HG03025 (cell line): ENCODE results near the gene FES.

Experiments
- ATAC-seq: cut with Tn5 transposase; IDR thresholded peaks from one replicate; pipeline ENCODE4 v1.9.1; 2021; ENCODE audit warnings: mild to moderate bottlenecking, moderate library complexity; ENCODE audit not compliant: unreplicated experiment, low FRiP score

Gene FES

DNA sequence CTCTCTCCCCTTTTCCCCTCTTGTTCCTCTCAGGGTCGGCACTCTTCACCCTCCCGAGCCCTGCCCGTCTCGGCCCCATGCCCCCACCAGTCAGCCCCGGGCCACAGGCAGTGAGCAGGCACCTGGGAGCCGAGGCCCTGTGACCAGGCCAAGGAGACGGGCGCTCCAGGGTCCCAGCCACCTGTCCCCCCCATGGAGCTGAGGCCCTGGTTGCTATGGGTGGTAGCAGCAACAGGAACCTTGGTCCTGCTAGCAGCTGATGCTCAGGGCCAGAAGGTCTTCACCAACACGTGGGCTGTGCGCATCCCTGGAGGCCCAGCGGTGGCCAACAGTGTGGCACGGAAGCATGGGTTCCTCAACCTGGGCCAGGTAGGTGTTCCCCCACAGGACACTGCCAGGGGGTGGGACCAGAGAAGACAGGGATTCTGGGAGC, 8.7 kb upstream of the FES start:
- ATAC-seq, result no peak

DNA sequence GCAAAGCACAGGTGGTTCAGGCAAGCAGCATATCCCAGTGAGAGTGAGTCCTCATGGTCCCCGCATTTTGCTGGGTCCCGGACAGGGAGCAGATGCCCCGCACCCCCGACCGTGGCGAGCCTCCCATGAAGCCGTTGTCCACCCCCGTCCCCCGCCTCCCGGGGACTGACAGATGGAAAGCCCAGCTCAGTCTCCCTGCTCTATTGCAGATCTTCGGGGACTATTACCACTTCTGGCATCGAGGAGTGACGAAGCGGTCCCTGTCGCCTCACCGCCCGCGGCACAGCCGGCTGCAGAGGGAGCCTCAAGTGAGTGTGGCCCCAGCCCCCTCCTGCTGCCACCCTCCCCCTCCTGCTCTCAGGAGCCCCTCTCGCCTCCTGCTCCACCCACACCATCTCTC, 8.3 kb upstream of the FES start:
- ATAC-seq, result no peak

DNA sequence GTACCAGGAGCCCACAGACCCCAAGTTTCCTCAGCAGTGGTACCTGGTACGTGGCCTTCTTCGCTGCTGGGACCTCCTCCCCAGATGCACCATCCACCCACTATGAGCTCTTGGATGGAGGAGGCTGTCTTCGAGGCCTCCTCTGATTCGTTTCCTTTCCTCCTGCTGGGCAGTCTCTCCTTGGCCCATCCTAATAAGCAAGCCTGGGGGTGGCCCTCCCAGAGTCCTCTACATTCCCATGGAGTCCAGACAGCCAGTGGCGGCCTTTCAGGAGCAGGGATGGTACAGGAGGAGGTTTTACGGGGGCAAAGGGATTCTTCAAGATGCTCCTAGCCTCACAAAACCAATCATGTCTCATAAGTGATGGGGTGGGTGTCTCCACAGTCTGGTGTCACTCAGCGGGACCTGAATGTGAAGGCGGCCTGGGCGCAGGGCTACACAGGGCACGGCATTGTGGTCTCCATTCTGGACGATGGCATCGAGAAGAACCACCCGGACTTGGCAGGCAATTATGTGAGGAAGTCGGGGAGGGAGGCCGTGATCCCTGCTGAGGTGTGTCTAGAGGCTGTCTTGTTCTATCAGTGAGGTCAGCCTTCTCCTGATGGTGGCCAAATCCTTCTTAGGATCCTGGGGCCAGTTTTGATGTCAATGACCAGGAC, 7.7 kb upstream of the FES start:
- ATAC-seq, result no peak

DNA sequence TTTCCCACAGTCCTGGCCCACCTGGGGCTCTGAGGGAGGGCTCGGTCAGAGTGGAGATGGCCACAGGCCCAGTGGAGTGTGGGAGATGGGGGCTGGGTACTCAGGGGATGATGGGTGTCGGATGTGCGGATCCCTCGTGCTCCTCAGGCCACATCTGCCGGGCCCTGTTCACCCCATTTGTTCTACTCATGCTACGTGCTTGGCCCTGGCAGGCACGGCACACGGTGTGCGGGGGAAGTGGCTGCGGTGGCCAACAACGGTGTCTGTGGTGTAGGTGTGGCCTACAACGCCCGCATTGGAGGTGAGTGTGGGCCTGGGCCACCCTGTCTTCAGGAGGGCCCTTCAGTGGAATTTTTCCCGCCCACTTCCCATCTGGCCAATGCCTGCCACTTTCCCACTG, 7.0 kb upstream of the FES start:
- no peak for ATAC-seq

DNA sequence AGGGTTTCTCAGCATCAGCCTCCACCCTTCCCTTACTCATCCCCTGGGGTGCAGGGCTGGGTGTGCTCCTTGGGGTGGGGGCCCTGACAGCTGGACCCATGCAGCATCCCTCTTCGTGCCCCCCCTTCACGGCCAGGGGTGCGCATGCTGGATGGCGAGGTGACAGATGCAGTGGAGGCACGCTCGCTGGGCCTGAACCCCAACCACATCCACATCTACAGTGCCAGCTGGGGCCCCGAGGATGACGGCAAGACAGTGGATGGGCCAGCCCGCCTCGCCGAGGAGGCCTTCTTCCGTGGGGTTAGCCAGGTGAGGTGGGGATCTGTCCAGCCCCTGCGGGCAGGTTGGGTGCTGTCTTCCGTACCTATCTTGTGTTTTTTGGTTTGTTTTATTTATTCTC, 6.3 kb upstream of the FES start:
- no peak for ATAC-seq

- no peak for ATAC-seq
These were observed 5.6 kb upstream of the FES start for GRCh38 chr15:90878660-90879059.

- no peak for ATAC-seq
These were observed 4.5 kb upstream of the FES start for GRCh38 chr15:90879730-90880366.

DNA sequence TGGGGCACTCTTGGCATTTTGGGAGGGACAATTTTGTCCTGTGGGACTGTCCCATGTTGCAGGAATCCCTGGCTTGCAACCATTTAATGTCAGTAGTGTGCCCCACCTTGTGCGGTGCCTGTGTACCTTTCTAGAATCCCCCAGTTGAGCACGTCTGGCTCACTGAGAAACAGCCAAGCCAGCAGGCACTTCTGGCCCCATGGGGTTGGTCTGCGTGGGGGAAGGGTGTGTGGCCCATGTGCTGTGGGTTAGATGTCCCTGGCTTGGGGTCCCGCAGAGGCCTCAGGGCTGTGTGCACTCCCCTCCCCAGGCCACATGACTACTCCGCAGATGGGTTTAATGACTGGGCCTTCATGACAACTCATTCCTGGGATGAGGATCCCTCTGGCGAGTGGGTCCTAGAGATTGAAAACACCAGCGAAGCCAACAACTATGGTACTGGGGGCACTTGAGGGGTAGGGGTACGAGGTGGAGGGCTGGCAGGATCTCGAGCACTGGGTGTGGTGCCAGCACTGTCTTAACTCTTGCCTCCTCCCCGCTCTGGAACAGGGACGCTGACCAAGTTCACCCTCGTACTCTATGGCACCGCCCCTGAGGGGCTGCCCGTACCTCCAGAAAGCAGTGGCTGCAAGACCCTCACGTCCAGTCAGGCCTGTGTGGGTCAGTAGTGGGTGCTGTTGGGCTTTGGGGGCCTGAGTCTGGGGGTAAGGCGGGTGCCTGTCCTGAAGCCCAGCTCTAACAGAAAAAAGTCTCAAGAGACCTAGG, 3.7 kb upstream of the FES start:
- no peak for ATAC-seq

GRCh38 chr15:90881181-90881977, 2.9 kb upstream of the FES start:
- ATAC-seq, result no peak

- no peak for ATAC-seq
These were observed 2.2 kb upstream of the FES start for GRCh38 chr15:90881978-90882721.

DNA sequence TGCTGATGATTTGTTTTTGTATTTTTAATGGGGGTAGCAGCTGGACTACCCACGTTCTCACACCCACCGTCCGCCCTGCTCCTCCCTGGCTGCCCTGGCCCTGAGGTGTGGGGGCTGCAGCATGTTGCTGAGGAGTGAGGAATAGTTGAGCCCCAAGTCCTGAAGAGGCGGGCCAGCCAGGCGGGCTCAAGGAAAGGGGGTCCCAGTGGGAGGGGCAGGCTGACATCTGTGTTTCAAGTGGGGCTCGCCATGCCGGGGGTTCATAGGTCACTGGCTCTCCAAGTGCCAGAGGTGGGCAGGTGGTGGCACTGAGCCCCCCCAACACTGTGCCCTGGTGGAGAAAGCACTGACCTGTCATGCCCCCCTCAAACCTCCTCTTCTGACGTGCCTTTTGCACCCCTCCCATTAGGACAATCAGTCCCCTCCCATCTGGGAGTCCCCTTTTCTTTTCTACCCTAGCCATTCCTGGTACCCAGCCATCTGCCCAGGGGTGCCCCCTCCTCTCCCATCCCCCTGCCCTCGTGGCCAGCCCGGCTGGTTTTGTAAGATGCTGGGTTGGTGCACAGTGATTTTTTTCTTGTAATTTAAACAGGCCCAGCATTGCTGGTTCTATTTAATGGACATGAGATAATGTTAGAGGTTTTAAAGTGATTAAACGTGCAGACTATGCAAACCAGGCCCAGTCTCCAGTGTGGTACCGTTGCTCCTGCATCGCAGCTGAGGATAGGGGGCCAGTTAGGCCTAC, 1.4 kb upstream of the FES start:
- ATAC-seq, result no peak

DNA sequence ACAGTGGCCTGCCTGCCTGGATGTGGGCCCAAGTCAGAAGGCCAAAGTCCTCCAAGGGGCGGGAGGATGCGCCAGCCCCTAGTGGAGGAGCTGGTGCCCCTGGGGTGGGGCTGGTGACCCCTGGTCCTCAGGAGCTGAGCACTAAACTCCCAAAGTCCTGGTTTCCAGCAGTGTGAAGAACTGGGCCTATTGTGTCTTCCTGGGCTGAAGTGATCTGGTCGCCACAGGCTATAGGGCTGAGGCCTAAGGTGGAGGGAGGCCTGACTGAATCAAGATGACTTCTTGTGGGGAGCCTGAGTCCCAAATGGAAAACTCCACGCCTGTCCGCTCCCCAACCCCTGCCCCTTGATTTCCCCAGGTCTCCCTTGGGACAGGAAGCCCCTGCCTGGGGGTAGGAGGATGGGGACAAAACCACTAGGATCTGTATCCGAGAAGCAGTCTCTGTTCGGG, 753 bp upstream of the FES start:
- ATAC-seq, result no peak

DNA sequence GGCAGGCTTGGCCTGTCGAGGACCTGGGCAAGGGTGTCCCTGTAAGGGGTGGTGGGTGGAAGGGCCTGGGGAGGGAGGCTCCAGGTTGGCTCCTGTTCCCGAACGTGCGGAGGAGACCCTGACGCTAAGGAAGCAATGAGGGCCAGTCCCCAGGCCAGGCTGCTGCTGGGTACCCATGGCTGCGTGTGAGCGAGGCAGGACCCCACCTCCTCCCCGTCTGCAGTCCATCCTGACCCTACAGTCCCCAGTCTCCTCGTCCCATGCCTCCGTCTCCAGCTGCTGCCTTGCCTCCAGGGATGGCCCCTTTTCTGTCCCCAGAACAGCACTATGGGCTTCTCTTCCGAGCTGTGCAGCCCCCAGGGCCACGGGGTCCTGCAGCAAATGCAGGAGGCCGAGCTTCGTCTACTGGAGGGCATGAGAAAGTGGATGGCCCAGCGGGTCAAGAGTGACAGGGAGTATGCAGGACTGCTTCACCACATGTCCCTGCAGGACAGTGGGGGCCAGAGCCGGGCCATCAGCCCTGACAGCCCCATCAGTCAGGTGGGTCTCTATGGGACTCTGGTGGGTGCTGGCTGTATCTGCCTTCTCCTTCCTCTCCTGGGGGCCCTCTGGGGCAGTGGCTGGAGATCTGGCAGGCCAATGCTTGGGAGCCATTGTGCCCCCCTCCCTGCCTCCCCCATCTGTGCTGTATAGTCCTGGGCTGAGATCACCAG, 571 bp downstream of the FES start:
- no peak for ATAC-seq

DNA sequence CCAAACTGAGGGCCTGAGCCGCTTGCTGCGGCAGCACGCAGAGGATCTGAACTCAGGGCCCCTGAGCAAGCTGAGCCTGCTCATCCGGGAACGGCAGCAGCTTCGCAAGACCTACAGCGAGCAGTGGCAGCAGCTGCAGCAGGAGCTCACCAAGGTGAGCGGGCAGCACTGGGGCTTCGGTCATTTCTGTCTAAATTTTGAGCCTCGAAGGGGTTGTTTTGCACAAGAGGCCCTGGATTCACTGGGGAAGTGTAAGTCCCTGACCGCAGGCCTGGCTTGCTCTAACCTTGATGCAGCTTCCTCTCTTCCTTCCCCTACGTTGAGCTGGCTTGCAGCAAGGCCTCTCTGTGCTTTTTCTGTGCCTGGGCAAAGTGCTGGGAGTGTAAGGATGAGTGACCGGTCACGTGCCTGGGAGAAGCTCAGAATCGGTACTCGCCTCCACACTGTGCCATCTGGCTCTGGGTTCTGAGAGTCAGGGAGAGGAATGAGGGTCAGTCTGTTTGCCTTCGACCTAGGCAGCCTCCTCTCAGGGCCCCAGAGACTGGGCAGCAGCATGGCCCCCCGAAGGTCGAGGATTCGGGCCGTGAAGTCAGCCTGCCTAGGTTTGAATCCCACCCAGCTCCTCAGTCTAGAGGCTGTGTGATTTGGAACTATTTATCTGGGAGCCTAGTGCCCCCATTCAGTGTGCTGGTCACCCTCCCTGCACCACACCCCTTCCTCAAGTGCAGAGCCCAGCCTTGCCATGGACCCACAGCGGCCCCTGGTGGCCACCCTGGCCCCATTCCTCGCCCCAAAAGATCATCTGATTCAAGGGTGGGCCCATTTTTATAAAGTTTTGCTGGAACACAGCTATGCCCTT, 1.4 kb downstream of the FES start:
- no peak for ATAC-seq

DNA sequence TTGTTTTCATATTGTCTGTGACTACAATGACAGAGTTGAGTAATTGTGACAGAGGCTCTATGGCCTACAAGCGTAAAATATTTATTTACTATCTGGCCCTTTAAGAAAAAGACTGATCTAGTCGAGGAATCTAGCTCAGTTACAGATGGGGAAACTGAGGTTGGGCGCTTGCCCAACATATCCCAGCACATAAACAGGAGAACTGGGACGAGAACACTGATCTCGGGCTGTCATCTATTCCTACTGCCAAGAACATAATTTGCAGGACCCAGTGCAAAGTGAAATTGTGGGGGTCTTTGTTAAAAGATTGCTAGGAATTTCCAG, 1.9 kb downstream of the FES start:
- no peak for ATAC-seq

- no peak for ATAC-seq
These were observed 2.8 kb downstream of the FES start for GRCh38 chr15:90887037-90887481.

DNA sequence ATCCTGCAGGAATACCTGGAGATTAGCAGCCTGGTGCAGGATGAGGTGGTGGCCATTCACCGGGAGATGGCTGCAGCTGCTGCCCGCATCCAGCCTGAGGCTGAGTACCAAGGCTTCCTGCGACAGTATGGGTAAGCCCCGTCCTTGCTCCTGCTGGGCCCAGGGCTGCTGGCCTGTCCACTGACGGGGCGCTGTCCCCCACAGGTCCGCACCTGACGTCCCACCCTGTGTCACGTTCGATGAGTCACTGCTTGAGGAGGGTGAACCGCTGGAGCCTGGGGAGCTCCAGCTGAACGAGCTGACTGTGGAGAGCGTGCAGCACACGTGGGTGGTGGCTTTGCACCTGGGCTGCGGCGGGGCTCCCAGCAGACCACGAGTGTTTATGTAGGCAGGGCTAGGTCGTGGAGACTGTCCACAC, 5.0 kb downstream of the FES start:
- no peak for ATAC-seq
